KOPT-K1 (cell line): ENCODE measurements around the gene NUDT4.
"Not testable (repeated sequence)": the region's sequence is repeated elsewhere in the genome, so short reads cannot be mapped to it uniquely, and the experiment has no call there.

ENCODE experiments used
- H3K27ac ChIP-seq: fragments of 200-600 bp; sonication (generic); 2 replicates; pipeline ENCODE4 v1.5.1; 2016; ENCODE audit warnings: antibody characterized with exemption, mild to moderate bottlenecking, low read depth, low read length; ENCODE audit not compliant: poor library complexity, severe bottlenecking
- H3K36me3 ChIP-seq: fragments of 200-600 bp; sonication (generic); 2 replicates; pipeline ENCODE4 v1.5.1; 2017; ENCODE audit warnings: antibody characterized with exemption, mild to moderate bottlenecking, low read length, moderate library complexity; ENCODE audit not compliant: insufficient read depth
- H3K9me3 ChIP-seq: fragments of 200-600 bp; sonication (generic); 2 replicates; pipeline ENCODE4 v1.5.1; 2017; ENCODE audit warnings: antibody characterized with exemption, low read length, mild to moderate bottlenecking; ENCODE audit not compliant: insufficient read depth, poor library complexity, severe bottlenecking

Gene NUDT4

DNA sequence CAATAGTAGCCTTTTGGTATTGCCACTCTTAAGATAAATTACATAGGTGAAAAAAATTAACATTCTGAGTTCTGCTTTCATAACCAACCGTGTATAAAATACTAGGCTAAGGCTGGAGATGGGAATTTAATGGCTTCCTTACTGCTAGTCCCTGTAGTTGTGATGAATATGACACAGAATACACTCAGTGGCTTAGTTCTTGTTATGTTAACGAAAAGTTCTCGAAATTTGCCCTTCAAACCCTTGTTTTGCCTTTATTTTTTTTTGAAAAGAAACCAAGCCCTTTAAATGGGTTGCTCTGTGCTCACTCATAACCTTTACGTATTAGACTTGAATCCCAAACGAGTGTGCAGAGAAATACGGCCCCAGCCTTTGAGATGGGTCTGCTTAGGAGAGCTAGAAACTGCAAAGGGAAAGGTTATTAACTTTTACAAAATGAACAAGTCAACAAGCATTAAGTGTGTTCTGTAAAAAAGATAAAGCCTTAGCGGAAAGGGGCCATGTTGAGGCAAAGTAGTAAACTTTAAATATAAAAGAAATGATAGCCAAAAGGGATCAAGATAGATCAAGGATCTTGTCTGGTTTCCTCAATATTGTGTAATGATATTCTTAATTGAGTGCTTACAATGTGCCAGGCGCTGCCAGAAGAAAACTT, 1.7 kb downstream of the NUDT4 start:
- Histone ChIP-seq H3K9me3 (no peaks in the 10 kb centered on the region), H3K27ac (peak overlapping the region; percentile 95), H3K36me3 (peaks cover 27% of the 10 kb centered on the region)

- Histone ChIP-seq H3K9me3 (no peaks in the 10 kb centered on the region), H3K27ac (peak overlapping the region; percentile 95), H3K36me3 (peaks cover 31% of the 10 kb centered on the region)
These were observed 2.2 kb downstream of the NUDT4 start for GRCh38 chr12:93379981-93380361.

DNA sequence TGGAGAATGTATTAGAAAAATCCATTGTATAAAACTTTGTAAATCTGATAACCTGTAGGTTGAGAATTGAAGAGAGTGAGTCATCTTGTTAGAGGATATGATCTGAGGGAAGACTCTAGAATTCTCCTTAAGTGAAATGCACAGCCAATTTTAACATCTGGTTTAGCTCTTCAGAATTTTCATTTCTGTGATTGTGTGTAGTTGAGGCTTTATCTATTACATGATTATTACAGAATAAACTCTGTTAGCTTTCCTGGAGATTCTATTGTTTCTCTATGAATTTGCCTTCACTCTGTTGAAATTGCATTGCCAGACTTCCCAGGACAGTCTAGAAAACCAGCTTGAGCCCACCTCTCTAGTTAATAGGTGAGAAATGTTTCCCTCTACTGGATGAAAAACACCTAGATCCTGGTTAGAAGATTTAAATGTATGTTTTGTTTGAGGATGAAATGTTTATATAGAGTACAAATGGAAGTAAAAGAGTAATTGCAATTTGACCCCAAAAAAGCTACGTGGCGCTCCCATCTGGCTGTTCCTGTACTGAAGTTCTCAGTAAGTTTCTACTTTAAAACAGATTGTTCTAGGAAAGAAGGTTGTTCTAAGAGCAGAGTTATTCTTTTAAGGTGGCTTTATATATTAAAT, 2.9 kb downstream of the NUDT4 start:
- no peaks in the 10 kb centered on the region for H3K9me3 ChIP-seq
- H3K27ac ChIP-seq: peak overlapping the region; percentile 95
- H3K36me3 ChIP-seq: peaks cover 37% of the 10 kb centered on the region

DNA sequence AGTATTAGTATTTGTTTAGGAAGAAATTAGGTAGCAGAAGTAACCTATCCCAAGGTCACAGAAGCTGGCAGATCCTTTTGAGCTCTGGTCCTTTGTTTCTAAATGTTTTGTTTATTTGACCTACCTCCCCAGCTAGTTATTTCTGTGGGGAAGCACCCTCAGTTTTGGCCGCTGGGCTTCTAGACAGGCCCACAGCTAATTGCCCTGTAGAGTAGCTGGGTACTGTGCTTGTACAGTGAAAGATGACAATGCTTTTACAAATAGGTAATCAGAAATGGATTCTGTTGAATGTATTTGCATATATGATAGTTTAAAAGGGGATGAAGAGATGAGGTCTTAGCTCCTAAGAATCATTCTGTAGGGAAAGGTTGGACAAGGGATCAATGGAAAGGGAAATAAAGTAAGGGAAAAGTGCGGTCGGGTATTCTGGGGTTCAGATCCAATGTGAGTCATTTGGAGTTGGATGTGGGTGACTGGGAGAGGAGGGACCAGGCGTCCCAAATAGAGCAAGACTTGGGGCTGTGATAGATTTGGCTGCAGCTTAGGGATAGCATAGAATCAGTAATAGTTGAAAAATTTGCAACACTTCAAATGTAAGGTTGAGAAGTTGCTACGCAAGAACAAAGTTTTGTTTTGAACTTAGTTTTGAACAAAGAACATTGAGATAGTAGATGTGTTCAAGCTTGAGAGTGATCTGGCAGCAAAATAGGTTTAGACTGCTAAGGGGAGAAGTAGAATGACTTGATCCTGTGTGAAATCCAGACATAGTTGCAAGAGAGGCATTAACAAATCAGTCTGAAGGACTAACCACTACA, 3.6 kb downstream of the NUDT4 start:
- Histone ChIP-seq H3K27ac (peak overlapping the region; percentile 3), H3K9me3 (no peaks in the 10 kb centered on the region), H3K36me3 (peaks cover 42% of the 10 kb centered on the region)

- H3K27ac ChIP-seq, H3K9me3 ChIP-seq: not testable (repeated sequence)
- H3K36me3 ChIP-seq: peaks cover 45% of the 10 kb centered on the region
These were observed 4.3 kb downstream of the NUDT4 start for GRCh38 chr12:93381976-93382437.

DNA sequence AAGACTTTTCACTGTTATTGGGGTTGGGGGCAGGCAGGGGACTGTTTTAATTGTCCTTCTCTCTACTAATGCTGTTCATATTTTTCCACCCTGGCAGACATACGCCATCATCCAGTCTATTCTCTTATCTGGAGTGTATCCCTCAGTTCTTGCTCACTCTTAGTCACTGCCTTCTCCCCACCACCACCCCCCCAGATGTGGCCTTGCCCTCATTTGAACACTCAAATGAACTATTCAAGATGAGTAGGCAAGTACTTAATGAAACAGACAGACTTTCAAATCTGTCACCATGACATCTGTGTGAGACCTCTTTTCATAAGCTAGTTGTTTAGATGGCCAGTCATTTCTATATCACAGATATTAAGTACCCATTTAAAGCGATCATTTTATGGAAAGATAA, 10.1 kb downstream of the NUDT4 start:
- Histone ChIP-seq H3K27ac (no peak overlapping the region), H3K36me3 (peaks cover 50% of the 10 kb centered on the region), H3K9me3 (no peaks in the 10 kb centered on the region)

DNA sequence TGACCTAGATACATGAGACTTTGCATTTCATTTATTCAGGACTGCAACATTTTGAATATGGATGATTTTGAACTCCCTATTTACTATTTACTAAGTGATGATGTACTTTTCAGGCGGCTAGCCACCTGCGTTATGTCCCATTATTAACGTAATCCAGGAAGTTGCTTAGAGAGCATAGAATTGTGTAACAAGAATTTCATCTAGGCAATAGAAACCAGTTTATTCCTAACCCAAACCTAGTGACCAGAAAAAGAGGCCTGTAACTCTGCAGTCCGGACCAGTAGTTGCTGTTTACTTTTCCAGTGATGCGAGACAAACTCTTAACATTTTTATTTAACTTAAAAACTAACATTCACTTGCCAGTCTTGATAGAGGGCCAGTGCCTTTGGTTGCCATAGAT, 12.3 kb downstream of the NUDT4 start:
- Histone ChIP-seq H3K36me3 (peaks cover 42% of the 10 kb centered on the region), H3K9me3 (no peaks in the 10 kb centered on the region), H3K27ac (no peak overlapping the region)

- no peak overlapping the region for H3K27ac ChIP-seq
- H3K36me3 ChIP-seq: peaks cover 44% of the 10 kb centered on the region
- H3K9me3 ChIP-seq: no peaks in the 10 kb centered on the region
These were observed 13.0 kb downstream of the NUDT4 start for GRCh38 chr12:93390549-93391297.

- Histone ChIP-seq H3K27ac (no peak overlapping the region), H3K9me3 (no peaks in the 10 kb centered on the region), H3K36me3 (peaks cover 48% of the 10 kb centered on the region)
These were observed 15.7 kb downstream of the NUDT4 start for GRCh38 chr12:93393425-93393824.

DNA sequence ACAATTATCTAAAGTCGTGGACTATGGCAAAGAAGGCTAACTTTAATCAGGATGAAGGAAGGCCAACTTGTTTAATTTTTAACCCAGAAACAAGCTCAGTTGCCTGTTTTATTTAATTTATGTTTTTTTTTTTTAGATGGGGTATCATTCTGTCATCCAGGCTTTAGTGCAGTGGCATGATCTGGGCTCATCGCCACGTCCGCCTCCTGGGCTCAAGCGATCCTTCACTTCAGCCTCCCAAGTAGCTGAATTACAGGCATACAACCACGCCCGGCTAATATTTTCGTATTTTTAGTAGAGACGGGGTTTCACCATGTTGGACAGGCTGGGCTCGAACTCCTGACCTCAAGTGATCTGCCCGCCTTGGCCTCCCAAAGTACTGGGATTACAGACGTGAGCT, 19.7 kb downstream of the NUDT4 start:
- Histone ChIP-seq H3K36me3 (peaks cover 54% of the 10 kb centered on the region), H3K9me3 (no peaks in the 10 kb centered on the region), H3K27ac (no peak overlapping the region)

- peaks cover 69% of the 10 kb centered on the region for H3K36me3 ChIP-seq
- not testable (repeated sequence) for H3K9me3 ChIP-seq, H3K27ac ChIP-seq
These were observed 21.6 kb downstream of the NUDT4 start for GRCh38 chr12:93399183-93399863.

- Histone ChIP-seq H3K27ac (no peak overlapping the region), H3K36me3 (peaks cover 72% of the 10 kb centered on the region), H3K9me3 (no peaks in the 10 kb centered on the region)
These were observed 24.9 kb downstream of the NUDT4 start for GRCh38 chr12:93402333-93403311.

GRCh38 chr12:93403988-93404803, 26.5 kb downstream of the NUDT4 start:
- Histone ChIP-seq H3K27ac (no peak overlapping the region), H3K36me3 (peaks cover 72% of the 10 kb centered on the region), H3K9me3 (no peaks in the 10 kb centered on the region)
